ENCODE data around the gene PIBF1.
A peak's percentile ranks its signal among the peaks of the same experiment; 100 is the strongest.

The PIBF1 gene

DNA sequence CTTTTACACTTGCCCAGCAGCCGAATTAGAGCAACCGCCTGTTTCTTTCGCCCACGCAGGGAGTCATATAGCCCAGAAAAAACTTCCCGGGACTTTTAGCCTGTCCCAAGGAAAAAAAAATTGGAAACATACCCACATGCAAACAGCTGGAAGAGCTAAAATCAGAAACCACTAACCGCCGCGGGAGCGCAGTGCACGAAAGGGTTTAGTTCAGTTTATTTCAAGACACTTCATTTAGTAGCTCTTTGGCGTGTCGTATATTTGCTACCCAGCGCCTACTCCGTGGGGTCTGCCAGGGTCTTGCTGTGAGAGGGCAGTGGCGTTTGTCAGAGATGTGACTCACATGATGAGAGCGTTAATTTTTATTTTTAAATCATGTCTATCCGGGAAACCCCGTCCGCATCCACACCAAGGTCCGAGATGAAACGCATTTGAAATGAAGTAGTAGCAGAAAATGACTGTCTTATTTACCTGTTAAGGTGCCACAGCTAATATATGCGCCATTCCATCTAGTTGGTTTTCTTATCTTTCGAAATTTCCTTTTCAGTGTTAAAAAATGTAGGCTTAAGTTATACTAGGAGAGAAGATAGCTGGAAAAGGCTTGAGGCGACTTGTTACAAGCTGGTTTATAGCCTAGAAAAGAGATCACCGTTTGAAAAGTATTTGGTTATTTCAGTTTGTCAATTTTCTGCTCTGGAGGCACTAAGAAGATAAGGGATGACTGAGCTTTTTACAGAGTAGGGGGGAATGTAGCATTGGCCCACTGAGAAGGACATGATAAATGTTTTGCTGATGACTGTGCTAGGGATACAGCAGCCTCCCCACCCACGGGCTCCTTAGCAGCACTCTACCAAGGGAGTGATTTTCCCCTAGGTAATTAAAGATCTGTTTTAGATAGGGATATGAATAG is 278.6 kb downstream of the PIBF1 start:
- DNase-seq (ENCODE audit: low spot score) = peak; percentile 82

DNA sequence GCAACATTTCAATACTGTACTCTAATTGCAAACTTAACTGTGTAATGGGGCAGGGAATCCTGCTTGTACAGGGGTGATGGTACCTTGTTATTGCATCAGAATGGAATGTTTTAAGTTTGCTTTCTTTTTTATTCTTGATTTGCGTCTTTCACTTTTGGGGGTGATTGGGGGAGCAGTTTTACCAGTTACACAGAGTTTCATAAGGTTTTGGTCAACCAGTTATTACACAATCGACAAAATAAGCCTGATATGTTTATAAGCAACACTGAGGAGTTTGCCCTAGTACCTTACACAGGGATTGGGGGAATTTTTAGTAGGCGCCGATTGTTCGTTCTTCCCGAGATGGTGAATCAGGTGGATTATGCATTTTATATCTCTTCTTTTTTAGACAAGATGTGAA is 279.5 kb downstream of the PIBF1 start:
- no peak for DNase-seq (ENCODE audit: low spot score)

DNA sequence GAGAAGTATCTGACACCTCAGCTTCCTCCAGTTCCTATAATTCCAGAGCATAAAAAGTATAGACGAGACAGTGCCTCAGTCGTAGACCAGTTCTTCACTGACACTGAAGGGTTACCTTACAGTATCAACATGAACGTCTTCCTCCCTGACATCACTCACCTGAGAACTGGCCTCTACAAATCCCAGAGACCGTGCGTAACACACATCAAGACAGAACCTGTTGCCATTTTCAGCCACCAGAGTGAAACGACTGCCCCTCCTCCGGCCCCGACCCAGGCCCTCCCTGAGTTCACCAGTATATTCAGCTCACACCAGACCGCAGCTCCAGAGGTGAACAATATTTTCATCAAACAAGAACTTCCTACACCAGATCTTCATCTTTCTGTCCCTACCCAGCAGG is 279.9 kb downstream of the PIBF1 start:
- DNase-seq (ENCODE audit: low spot score) = peak; percentile 55

DNA sequence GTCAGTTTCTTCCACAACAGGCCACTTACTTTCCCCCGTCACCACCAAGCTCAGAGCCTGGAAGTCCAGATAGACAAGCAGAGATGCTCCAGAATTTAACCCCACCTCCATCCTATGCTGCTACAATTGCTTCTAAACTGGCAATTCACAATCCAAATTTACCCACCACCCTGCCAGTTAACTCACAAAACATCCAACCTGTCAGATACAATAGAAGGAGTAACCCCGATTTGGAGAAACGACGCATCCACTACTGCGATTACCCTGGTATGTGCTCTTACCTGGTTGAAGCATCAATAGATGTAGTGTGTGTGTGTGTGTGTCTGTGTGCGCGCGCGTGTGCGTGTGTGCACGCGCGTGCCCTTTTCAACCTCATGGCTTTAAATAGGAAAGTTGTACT is 280.5 kb downstream of the PIBF1 start:
- DNase-seq (ENCODE audit: low spot score) = no peak

DNA sequence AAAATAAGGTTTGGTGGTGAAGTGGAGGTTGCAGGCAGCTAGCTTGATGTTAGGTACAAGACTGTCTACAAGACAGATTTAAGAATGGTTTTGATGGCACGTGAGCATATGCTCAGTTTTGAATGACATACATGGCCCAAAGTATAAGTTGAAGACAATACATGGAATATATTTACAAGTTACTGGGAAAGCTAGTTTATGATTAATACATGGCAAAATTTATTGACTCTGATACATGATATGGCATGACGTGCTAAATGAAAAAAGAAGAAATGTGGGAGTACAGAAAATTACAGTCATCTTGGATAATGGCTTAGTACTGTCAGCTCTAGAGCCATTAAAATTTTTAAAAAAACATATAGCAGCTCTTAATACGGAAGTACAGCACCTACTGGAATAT is 281.2 kb downstream of the PIBF1 start:
- no peak for DNase-seq (ENCODE audit: low spot score)

DNA sequence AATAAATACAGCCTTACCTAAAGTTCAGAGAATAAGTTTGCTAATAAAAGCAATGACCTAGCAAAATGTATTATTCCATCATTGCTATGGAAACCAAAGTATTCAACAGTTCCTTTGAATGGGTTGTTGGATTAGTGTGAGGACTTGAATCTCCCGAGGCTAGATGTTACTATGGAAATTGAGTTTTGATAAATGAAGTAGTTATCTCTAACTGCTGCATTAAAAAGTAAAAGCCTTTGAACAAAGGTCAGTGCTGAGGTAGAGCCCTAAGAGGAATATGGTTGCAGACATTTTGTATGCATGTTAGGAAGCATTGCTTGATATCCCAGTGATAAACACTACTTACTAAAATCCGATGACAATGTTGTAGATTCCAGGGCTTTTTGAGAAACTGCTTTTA is 283.1 kb downstream of the PIBF1 start:
- DNase-seq (ENCODE audit: low spot score) = no peak

DNA sequence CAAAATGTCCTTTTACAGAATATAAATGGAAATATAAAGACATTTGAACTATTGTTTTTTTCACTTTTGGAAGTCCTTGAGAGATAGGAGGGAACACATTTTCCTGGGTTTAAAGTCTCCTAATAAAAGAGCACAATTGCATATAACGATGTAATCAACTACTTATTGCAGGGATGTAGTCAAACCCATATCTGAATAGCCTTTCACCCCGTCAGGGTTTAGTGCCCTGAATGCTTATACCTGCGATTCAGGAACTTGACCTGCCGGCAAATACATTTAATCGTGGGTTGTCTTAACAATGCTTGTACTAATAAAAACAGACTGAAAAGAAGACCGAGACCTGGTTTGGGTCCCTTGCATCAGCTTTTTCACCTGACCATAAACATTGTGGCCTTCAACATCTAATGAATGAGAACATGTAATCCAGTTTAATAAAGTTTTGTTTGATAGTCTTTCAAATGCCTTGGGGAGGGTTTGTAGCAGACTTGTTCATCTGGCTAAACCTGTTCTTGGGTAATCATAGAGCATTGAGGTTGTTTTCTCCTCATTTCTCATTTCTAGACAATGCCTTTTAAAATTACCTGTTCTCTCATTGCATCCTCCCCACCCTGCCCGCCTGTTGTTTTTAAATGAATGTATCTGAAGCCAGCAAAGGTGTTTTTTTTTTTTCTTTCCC is 283.9 kb downstream of the PIBF1 start:
- no peak for DNase-seq (ENCODE audit: low spot score)

Measured in SW480 (cell line).